WERI-Rb-1 (cell line): ENCODE results near the gene PTCHD1.

Experiments used
- DNase-seq: peaks from one replicate; pipeline ENCODE4 v3.0.0-alpha.2; 2020
- H3K27ac ChIP-seq: fragments of 250-450 bp; sonication (Bioruptor Pico); 2 replicates; pipeline ENCODE4 v1.5.1; 2020; ENCODE audit warnings: mild to moderate bottlenecking, moderate library complexity
- H3K27me3 ChIP-seq: fragments of 250-450 bp; sonication (Bioruptor Pico); 2 replicates; pipeline ENCODE4 v1.5.1; 2021; ENCODE audit warnings: mild to moderate bottlenecking, low read depth, moderate library complexity; ENCODE audit not compliant: insufficient read depth, severe bottlenecking
- H3K36me3 ChIP-seq: fragments of 250-450 bp; sonication (Bioruptor Pico); 2 replicates; pipeline ENCODE4 v1.5.1; 2020; ENCODE audit warnings: mild to moderate bottlenecking, moderate library complexity
- H3K4me3 ChIP-seq: 2 replicates; pipeline ENCODE4 v1.5.1; 2011; ENCODE audit warnings: low read depth, mild to moderate bottlenecking, control low read depth, low read length
- H3K9me3 ChIP-seq: fragments of 250-450 bp; sonication (Bioruptor Pico); 2 replicates; pipeline ENCODE4 v1.5.1; 2021; ENCODE audit warnings: mild to moderate bottlenecking, moderate library complexity; ENCODE audit not compliant: severe bottlenecking
- CTCF ChIP-seq: IDR thresholded peaks from 2 replicates; pipeline ENCODE4 v1.5.1; 2011; ENCODE audit warnings: low read depth, mild to moderate bottlenecking, control low read depth, inconsistent platforms, low read length

The PTCHD1 gene

GRCh38 chrX:23380581-23380980 is 45.9 kb downstream of the PTCHD1 start:
- H3K36me3 ChIP-seq: no peaks in the 10 kb centered on the region
- DNase-seq: no peak
- no peak overlapping the region for H3K27ac ChIP-seq
- peaks cover 5% of the 10 kb centered on the region for H3K27me3 ChIP-seq
- H3K4me3 ChIP-seq: no peak overlapping the region
- TF ChIP-seq CTCF: no peak
- no peaks in the 10 kb centered on the region for H3K9me3 ChIP-seq

DNA sequence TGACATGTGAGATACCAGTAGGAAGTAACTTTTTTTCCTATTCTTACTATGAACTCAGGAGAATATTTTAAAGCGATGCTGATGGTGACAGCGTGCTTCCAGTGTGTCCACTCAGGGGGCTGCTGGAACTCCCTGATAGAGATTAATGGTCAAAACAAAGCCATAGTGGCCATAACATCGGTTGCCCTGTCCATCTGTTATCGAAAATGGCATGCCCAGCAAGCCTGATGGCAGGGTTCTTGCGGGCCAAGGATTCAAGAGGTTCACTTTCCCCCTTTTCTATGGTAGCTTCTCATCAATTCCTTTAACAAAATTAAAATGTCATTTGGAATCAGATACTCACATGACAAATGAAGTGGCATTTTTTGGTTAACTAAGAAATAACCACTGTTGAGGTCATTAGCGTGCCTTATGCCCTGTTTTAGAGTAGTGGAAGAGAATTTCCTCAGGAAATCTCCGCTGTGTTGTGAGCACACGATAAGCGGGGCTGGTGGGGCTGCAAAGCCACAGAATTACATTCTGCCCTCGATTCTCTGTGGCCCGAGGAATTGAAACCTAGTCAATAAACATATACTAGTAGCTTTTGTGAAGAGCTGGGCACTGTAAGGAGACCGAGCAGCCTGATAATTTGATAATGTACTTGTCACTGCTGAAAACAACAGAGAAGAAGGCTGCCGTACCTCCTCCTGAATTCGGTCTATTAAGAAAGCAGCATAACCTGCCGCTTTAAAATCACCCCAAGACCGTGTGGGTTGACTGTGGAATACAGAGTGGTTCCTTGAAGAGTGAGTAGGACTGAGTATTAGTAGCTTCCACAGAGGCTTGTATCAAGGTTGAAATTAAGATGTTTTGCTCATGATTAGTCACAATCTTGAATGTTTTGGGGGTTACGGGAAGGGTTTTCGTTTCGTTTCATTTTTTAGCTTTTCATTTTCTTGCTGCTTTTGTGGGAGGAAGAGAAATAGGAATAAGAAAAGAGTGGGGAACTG is 46.7 kb downstream of the PTCHD1 start:
- no peak overlapping the region for H3K27ac ChIP-seq
- no peaks in the 10 kb centered on the region for H3K36me3 ChIP-seq
- no peaks in the 10 kb centered on the region for H3K9me3 ChIP-seq
- no peak for TF ChIP-seq CTCF
- peaks cover 5% of the 10 kb centered on the region for H3K27me3 ChIP-seq
- no peak overlapping the region for H3K4me3 ChIP-seq
- no peak for DNase-seq

DNA sequence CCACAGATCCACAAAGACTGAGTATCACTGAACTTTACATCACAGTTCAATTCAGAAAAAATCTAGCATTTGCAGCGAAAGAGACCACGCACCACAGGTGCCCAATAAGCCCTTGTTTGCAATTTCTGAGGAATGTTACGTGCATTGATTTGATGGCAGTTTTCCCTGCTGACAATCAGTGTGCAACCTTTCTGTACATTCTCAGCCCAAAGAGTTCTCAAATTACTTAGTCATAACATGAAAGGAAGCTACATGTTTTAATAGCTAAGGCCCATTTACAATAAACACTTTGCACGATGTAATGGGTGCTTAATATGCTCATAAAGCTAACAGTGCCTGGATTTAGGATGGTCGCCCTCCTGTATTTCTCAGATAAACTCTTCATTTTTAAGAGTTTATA is 47.9 kb downstream of the PTCHD1 start:
- H3K27ac ChIP-seq: no peak overlapping the region
- DNase-seq: no peak
- no peak overlapping the region for H3K4me3 ChIP-seq
- peaks cover 5% of the 10 kb centered on the region for H3K27me3 ChIP-seq
- no peaks in the 10 kb centered on the region for H3K36me3 ChIP-seq
- TF ChIP-seq CTCF: no peak
- H3K9me3 ChIP-seq: no peaks in the 10 kb centered on the region

GRCh38 chrX:23383411-23383810 is 48.8 kb downstream of the PTCHD1 start:
- DNase-seq: no peak
- H3K27ac ChIP-seq: no peak overlapping the region

GRCh38 chrX:23385242-23385641 is 50.6 kb downstream of the PTCHD1 start:
- Histone ChIP-seq H3K4me3 (no peak overlapping the region), H3K36me3 (no peaks in the 10 kb centered on the region), H3K9me3 (no peaks in the 10 kb centered on the region), H3K27ac (no peak overlapping the region), H3K27me3 (peaks cover 2% of the 10 kb centered on the region)
- no peak for DNase-seq
- no peak for TF ChIP-seq CTCF

More at GRCh38 chrX:23383411-23383810, 48.8 kb downstream of the PTCHD1 start:
- Histone ChIP-seq H3K4me3 (no peak overlapping the region), H3K9me3 (no peaks in the 10 kb centered on the region), H3K27me3 (peaks cover 5% of the 10 kb centered on the region), H3K36me3 (no peaks in the 10 kb centered on the region)
- no peak for TF ChIP-seq CTCF

DNA sequence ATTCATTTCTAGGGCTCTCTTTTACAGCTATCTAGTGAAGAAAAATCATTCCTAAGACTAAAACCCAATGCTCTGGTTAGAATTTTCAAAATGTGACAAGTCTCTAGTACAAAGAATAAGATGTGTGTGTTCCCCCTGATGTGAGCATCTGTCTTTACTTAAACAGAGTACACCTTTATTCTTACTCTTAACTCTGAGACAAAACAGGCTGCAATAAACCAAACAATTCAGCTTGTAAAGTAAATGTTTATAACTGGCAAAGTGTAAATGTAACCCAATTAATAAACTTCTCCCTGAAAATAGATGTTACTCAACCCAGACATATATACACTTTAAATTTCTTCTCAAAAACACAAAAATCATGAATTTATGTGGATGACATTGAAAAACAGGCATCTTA is 51.6 kb downstream of the PTCHD1 start:
- Histone ChIP-seq H3K36me3 (no peaks in the 10 kb centered on the region), H3K27ac (no peak overlapping the region), H3K4me3 (no peak overlapping the region), H3K9me3 (no peaks in the 10 kb centered on the region), H3K27me3 (peaks cover 5% of the 10 kb centered on the region)
- DNase-seq: no peak
- no peak for TF ChIP-seq CTCF
